Gastroesophageal sphincter (tissue), 3 donors: ENCODE results near the gene PIK3C2G.

Experiments
- POLR2A ChIP-seq, 2 donors: fragments of 450-650 bp; IDR thresholded peaks; one replicate each; pipeline ENCODE4 v1.6.1; 2017; ENCODE audit warnings: antibody characterized with exemption in 2 of 2, mild to moderate bottlenecking in 2 of 2, moderate library complexity in 1 of 2
- POLR2AphosphoS5 ChIP-seq: sonication (generic); formaldehyde crosslinking; IDR thresholded peaks from one replicate; pipeline ENCODE4 v1.6.1; 2017; ENCODE audit warnings: antibody characterized with exemption
- TF ChIP-seq, protein P1 (sequence below), 4 experiments: fragments of 200-600 bp in 2 of 4; fragments of 450-650 bp in 2 of 4; sonication (generic) in 1 of 4; IDR thresholded peaks; one replicate each; pipeline ENCODE4 v1.5.1; 2017 to 2019; ENCODE audit warnings: antibody characterized with exemption in 4 of 4, mild to moderate bottlenecking in 2 of 4, moderate library complexity in 2 of 4

DNA sequence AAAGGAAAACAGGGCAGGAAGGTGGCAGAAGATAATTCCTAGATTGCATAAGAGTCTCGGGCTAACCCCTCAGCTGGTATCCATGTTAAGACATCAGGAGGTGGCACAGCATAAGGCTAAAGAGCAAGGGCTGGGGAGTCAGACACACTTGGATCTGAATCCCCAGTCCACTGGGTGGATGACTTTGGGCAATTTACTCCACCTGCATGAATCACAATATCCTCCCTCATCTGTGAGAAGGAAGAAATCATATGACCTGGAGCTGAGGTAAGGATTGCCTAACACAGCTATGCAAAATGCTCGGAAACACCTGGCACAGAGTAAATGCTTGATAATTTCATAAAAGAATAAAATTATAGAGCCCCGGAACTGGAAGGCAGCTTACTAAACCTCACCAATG is 217.9 kb downstream of the PIK3C2G start:
- TF ChIP-seq, protein P1, sequence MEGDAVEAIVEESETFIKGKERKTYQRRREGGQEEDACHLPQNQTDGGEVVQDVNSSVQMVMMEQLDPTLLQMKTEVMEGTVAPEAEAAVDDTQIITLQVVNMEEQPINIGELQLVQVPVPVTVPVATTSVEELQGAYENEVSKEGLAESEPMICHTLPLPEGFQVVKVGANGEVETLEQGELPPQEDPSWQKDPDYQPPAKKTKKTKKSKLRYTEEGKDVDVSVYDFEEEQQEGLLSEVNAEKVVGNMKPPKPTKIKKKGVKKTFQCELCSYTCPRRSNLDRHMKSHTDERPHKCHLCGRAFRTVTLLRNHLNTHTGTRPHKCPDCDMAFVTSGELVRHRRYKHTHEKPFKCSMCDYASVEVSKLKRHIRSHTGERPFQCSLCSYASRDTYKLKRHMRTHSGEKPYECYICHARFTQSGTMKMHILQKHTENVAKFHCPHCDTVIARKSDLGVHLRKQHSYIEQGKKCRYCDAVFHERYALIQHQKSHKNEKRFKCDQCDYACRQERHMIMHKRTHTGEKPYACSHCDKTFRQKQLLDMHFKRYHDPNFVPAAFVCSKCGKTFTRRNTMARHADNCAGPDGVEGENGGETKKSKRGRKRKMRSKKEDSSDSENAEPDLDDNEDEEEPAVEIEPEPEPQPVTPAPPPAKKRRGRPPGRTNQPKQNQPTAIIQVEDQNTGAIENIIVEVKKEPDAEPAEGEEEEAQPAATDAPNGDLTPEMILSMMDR (IDR thresholded peaks at IDR 0.05): no peak
- TF ChIP-seq POLR2AphosphoS5: no peak
- TF ChIP-seq POLR2A (IDR thresholded peaks at IDR 0.05): no peak
